Mesenchymal stem cell (in vitro differentiated cells and primary cell): ENCODE results near the gene ANO3.

ENCODE experiments used
- DNase-seq: peaks from one replicate; pipeline ENCODE4 v3.0.0-alpha.2; 2013
- H2AFZ ChIP-seq: one replicate; pipeline ENCODE4 v1.6.1; 2013; ENCODE audit warnings: low read depth, mild to moderate bottlenecking, control low read depth, inconsistent platforms, low read length, moderate library complexity
- H2AK5ac ChIP-seq: 2 replicates; pipeline ENCODE4 v1.6.1; 2013; ENCODE audit warnings: low read length, moderate library complexity, mild to moderate bottlenecking, inconsistent platforms; ENCODE audit not compliant: severe bottlenecking
- H2BK120ac ChIP-seq: one replicate; pipeline ENCODE4 v1.6.1; 2013; ENCODE audit warnings: low read depth, mild to moderate bottlenecking, inconsistent platforms, low read length, moderate library complexity
- H2BK12ac ChIP-seq, 2 experiments: one replicate each; pipeline ENCODE4 v1.6.1; 2013; ENCODE audit warnings: inconsistent platforms in 2 of 2, low read length in 2 of 2, mild to moderate bottlenecking in 2 of 2, moderate library complexity in 2 of 2, control low read depth in 1 of 2
- H2BK15ac ChIP-seq: one replicate; pipeline ENCODE4 v1.6.1; 2013; ENCODE audit warnings: mild to moderate bottlenecking, low read depth, inconsistent platforms; ENCODE audit not compliant: poor library complexity, severe bottlenecking
- H2BK5ac ChIP-seq: 2 replicates; pipeline ENCODE4 v1.6.1; 2013; ENCODE audit warnings: low read depth, mild to moderate bottlenecking, low read length, control low read depth, inconsistent platforms; ENCODE audit not compliant: poor library complexity, severe bottlenecking
- H3K14ac ChIP-seq, 2 experiments: one replicate each; pipeline ENCODE4 v1.6.1; 2013; ENCODE audit warnings: inconsistent platforms in 2 of 2, low read length in 2 of 2, control low read depth in 1 of 2, mild to moderate bottlenecking in 1 of 2, moderate library complexity in 1 of 2
- H3K18ac ChIP-seq, 2 experiments: one replicate each; pipeline ENCODE4 v1.6.1; 2013; ENCODE audit warnings: inconsistent platforms in 2 of 2, low read length in 2 of 2, control low read depth in 1 of 2, low read depth in 1 of 2, mild to moderate bottlenecking in 1 of 2
- H3K23ac ChIP-seq, 2 experiments: one replicate each; pipeline ENCODE4 v1.6.1; 2013; ENCODE audit warnings: inconsistent platforms in 2 of 2, low read length in 2 of 2, mild to moderate bottlenecking in 2 of 2, moderate library complexity in 2 of 2, control low read depth in 1 of 2
- H3K27ac ChIP-seq: 2 replicates; pipeline ENCODE4 v1.5.1; 2013; ENCODE audit warnings: mild to moderate bottlenecking, moderate library complexity, low read length, control low read depth, inconsistent platforms; ENCODE audit not compliant: poor library complexity, severe bottlenecking
- H3K27me3 ChIP-seq, 2 experiments: 2 replicates each; pipeline versions ENCODE4 v1.6.1 to v1.7.0; 2013; ENCODE audit warnings: low read length in 2 of 2, mild to moderate bottlenecking in 2 of 2, moderate library complexity in 2 of 2, control low read depth in 1 of 2, inconsistent platforms in 1 of 2; ENCODE audit not compliant: control insufficient read depth in 1 of 2, insufficient read depth in 1 of 2
- H3K36me3 ChIP-seq, 2 experiments: 2 replicates each; pipeline versions ENCODE4 v1.6.1 to v1.7.0; 2013; ENCODE audit warnings: low read length in 2 of 2, control low read depth in 1 of 2, inconsistent platforms in 1 of 2, low read depth in 1 of 2, mild to moderate bottlenecking in 1 of 2; ENCODE audit not compliant: insufficient read depth in 2 of 2, control insufficient read depth in 1 of 2
- H3K4ac ChIP-seq, 2 experiments: one replicate each; pipeline ENCODE4 v1.6.1; 2013; ENCODE audit warnings: inconsistent platforms in 2 of 2, low read length in 2 of 2, mild to moderate bottlenecking in 2 of 2, moderate library complexity in 2 of 2, control low read depth in 1 of 2, low read depth in 1 of 2
- H3K4me1 ChIP-seq: 2 replicates; pipeline ENCODE4 v1.6.1; 2013; ENCODE audit warnings: low read depth, low read length, control low read depth; ENCODE audit not compliant: control insufficient read depth, insufficient read depth
- H3K4me2 ChIP-seq: 2 replicates; pipeline ENCODE4 v1.6.1; 2013; ENCODE audit warnings: low read length, mild to moderate bottlenecking, inconsistent platforms; ENCODE audit not compliant: poor library complexity, severe bottlenecking
- H3K4me3 ChIP-seq, 2 experiments: 2 replicates each; pipeline versions ENCODE4 v1.5.1 to v1.7.0; 2013; ENCODE audit warnings: low read length in 2 of 2, mild to moderate bottlenecking in 2 of 2, control low read depth in 1 of 2, low read depth in 1 of 2; ENCODE audit not compliant: insufficient read depth in 1 of 2
- H3K79me1 ChIP-seq: replicated peaks from 2 replicates; pipeline ENCODE4 v1.6.1; 2013; ENCODE audit warnings: mild to moderate bottlenecking, control low read depth, low read length, inconsistent platforms; ENCODE audit not compliant: poor library complexity, severe bottlenecking
- H3K9ac ChIP-seq: 2 replicates; pipeline ENCODE4 v1.7.0; 2013; ENCODE audit warnings: mild to moderate bottlenecking, low read length, moderate library complexity
- H3K9me3 ChIP-seq: 2 replicates; pipeline ENCODE4 v1.7.0; 2013; ENCODE audit warnings: mild to moderate bottlenecking, low read length; ENCODE audit not compliant: control insufficient read depth
- H4K8ac ChIP-seq: one replicate; pipeline ENCODE4 v1.6.1; 2013; ENCODE audit warnings: inconsistent platforms, mild to moderate bottlenecking, low read length, moderate library complexity
- H4K91ac ChIP-seq: one replicate; pipeline ENCODE4 v1.6.1; 2013; ENCODE audit warnings: mild to moderate bottlenecking, low read length, inconsistent platforms
- WGBS: methylation state at CpG from one replicate; pipeline ENCODE4 v1.1.7; 2013; ENCODE audit warnings: mixed read lengths; 5-methylcytosine and 5-hydroxymethylcytosine counted together

Gene ANO3

DNA sequence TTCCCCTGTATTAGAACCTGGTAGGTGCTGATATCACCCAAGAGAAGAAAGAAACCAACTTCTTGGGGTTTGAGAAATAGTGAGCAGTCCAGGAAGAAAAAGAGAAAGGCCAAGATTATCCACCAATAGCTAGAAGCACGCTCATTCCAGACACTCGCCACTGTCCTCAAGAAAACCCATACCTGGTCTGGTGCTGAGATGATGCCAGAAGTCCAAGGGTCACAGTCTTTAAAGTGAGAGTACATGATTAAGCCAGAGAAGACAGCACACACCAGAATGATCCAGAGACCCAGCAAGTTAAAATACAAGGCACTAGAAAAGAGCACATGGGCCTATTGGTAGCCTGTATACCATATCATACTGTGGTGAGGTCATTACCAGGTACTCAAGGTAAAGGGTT lies 366.3 kb downstream of the ANO3 start:
- H2BK5ac ChIP-seq, result no peak overlapping the region
- no peaks in the 10 kb centered on the region for H3K9me3 ChIP-seq
- H3K18ac ChIP-seq, result no peak overlapping the region
- H2BK12ac ChIP-seq, result no peak overlapping the region
- H3K9ac ChIP-seq, result no peak overlapping the region
- H2BK15ac ChIP-seq, result no peak overlapping the region
- no peak overlapping the region for H3K4me2 ChIP-seq
- H3K36me3 ChIP-seq, result no peaks in the 10 kb centered on the region
- H3K27ac ChIP-seq, result no peak overlapping the region
- no peaks in the 10 kb centered on the region for H3K27me3 ChIP-seq
- no peak for DNase-seq
- no peak overlapping the region for H4K91ac ChIP-seq
- H3K14ac ChIP-seq, result no peak overlapping the region
- H3K79me1 ChIP-seq, result no peaks in the 10 kb centered on the region
- no peak overlapping the region for H3K4ac ChIP-seq
- 89% methylated on average over 2 of the region's 2 CpGs for WGBS
- no peak overlapping the region for H4K8ac ChIP-seq
- H3K4me3 ChIP-seq, result no peak overlapping the region
- H2AFZ ChIP-seq, result no peak overlapping the region
- H2AK5ac ChIP-seq, result no peak overlapping the region
- H2BK120ac ChIP-seq, result no peak overlapping the region
- H3K4me1 ChIP-seq, result no peaks in the 10 kb centered on the region
- H3K23ac ChIP-seq, result no peak overlapping the region

DNA sequence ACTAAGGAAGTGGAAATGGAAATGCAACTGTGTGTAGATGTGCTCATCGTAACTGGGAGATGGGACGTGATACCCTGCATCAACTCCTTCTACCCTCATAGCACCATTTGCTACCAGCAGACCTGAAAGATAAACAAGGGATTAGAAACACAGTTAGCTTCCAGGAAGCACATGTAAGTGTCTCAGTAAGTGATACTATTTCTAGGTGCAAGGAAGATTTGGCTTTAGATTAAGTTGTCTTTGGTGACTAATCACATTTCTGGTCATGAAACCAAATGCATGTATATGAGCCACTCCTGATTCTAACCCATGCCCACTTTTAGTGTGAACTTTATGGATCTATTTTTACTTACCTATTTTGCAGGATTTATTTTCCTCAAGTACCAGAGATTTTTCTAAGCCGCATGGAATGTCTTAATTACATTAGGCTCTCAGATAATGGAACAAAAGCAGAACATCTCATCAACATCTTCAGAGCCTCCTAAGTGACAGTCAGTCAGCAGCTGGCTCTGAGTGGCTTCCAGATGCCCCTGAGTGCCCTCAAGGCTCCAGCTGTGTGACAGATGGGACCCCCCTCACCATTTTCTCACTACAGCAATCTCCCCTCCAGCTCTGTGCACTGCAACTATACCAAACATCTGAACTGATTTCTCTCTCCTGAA lies 368.8 kb downstream of the ANO3 start:
- 30% methylated on average over 2 of the region's 3 CpGs for WGBS
- Histone ChIP-seq H2BK15ac (no peak overlapping the region), H3K4me2 (no peak overlapping the region), H4K91ac (no peak overlapping the region), H3K14ac (no peak overlapping the region), H3K36me3 (no peaks in the 10 kb centered on the region), H3K9me3 (no peaks in the 10 kb centered on the region), H3K27ac (no peak overlapping the region), H2BK12ac (no peak overlapping the region), H3K27me3 (no peaks in the 10 kb centered on the region), H2AFZ (no peak overlapping the region), H3K4ac (no peak overlapping the region), H3K9ac (no peak overlapping the region), H3K4me3 (no peak overlapping the region), H2BK5ac (no peak overlapping the region), H3K23ac (no peak overlapping the region), H3K79me1 (no peaks in the 10 kb centered on the region), H3K4me1 (no peaks in the 10 kb centered on the region), H2BK120ac (no peak overlapping the region), H3K18ac (no peak overlapping the region), H4K8ac (no peak overlapping the region), H2AK5ac (no peak overlapping the region)
- DNase-seq, result peak; percentile 32

DNA sequence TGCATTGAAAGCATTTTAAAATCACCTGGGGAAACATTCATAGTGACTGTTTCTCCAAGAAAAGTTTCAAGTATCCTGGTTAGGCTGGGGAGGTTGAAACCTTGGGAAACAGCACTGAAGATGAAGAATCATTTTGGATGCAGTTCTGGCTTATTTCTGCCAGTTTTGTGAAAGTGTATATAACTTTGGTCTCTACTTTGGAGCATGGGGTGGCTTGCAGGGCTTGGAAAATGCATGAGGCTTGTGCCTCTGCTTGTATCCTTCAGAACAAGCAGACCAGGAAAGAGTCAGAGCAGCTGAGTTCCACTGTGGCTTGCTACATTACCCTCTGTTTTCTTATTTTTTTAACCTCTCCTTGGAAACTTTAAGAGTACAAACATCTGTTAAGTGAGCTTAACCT lies 370.5 kb downstream of the ANO3 start:
- H3K4ac ChIP-seq, result no peak overlapping the region
- H3K4me2 ChIP-seq, result no peak overlapping the region
- no peak overlapping the region for H3K27ac ChIP-seq
- no peak overlapping the region for H3K23ac ChIP-seq
- no peak overlapping the region for H4K91ac ChIP-seq
- no peaks in the 10 kb centered on the region for H3K4me1 ChIP-seq
- H3K27me3 ChIP-seq, result no peaks in the 10 kb centered on the region
- H3K9me3 ChIP-seq, result no peaks in the 10 kb centered on the region
- peak; percentile 14 for DNase-seq
- H3K9ac ChIP-seq, result no peak overlapping the region
- H4K8ac ChIP-seq, result no peak overlapping the region
- no peak overlapping the region for H3K14ac ChIP-seq
- H2AFZ ChIP-seq, result no peak overlapping the region
- H3K79me1 ChIP-seq, result no peaks in the 10 kb centered on the region
- H3K36me3 ChIP-seq, result no peaks in the 10 kb centered on the region
- H2AK5ac ChIP-seq, result no peak overlapping the region
- no peak overlapping the region for H2BK120ac ChIP-seq
- no peak overlapping the region for H3K4me3 ChIP-seq
- no peak overlapping the region for H2BK15ac ChIP-seq
- no peak overlapping the region for H2BK5ac ChIP-seq
- H2BK12ac ChIP-seq, result no peak overlapping the region
- H3K18ac ChIP-seq, result no peak overlapping the region

DNA sequence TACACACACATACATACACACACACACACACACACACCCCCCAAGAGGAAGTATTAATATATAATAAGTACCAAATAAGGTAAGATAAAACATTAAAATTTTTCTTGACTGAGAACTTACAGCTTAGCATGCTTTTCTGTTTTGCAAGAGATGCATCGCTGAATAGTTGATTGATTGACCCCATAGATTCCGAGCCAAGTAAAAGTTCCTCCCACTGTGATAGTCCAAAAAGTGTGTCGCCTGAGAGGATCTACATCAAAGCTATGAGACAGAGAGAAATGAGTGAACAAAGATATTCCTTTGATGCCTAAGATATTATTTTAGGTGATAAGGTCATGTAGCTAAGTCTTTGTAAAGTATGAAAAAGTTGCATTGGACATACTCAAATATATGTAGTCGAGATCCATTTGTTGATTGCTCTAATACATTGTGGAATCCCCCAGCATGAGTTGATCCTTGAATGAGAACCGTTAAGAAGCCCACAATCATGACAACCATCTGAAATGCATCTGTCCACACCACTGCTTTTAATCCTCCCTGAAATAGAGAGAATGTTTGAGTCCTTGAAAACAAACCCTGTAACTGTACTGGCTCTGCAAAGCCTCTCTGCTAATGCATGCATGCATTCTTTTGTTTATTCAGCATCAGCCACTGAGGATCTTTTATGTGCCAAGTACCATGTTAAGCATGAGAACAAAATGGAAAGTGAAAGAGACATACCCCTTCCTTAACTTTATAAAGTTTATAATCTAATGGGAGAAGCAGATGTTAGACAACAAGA lies 371.7 kb downstream of the ANO3 start:
- Histone ChIP-seq H3K14ac (no peak overlapping the region), H2AFZ (no peak overlapping the region), H3K23ac (no peak overlapping the region), H4K91ac (no peak overlapping the region), H3K27me3 (no peaks in the 10 kb centered on the region), H3K4ac (no peak overlapping the region), H2BK15ac (no peak overlapping the region), H4K8ac (no peak overlapping the region), H3K27ac (no peak overlapping the region), H3K4me1 (no peaks in the 10 kb centered on the region), H2BK120ac (no peak overlapping the region), H3K18ac (no peak overlapping the region), H2AK5ac (no peak overlapping the region), H3K9ac (no peak overlapping the region), H3K79me1 (no peaks in the 10 kb centered on the region), H3K36me3 (no peaks in the 10 kb centered on the region), H3K4me3 (no peak overlapping the region), H2BK12ac (no peak overlapping the region), H3K4me2 (no peak overlapping the region), H3K9me3 (no peaks in the 10 kb centered on the region), H2BK5ac (no peak overlapping the region)
- WGBS, result 80% methylated on average over 5 of the region's 5 CpGs
- peak; percentile 41 for DNase-seq
